Measurements from ENCODE around the gene LRCH4.

Gene LRCH4

GRCh38 chr7:100606313-100606712, 20.4 kb upstream of the LRCH4 start:
- no peak for DNase-seq (ENCODE audit: low read depth in 2 of 2, low spot score in 1 of 2)

GRCh38 chr7:100604976-100605911, 19.3 kb upstream of the LRCH4 start:
- DNase-seq (ENCODE audit: low read depth in 2 of 2, low spot score in 1 of 2): no peak

- DNase-seq (ENCODE audit: low read depth in 2 of 2, low spot score in 1 of 2): peak; percentile 27 to 66
These were observed 18.4 kb upstream of the LRCH4 start for GRCh38 chr7:100604028-100604975.

- no peak for DNase-seq (ENCODE audit: low read depth in 2 of 2, low spot score in 1 of 2)
These were observed 17.7 kb upstream of the LRCH4 start for GRCh38 chr7:100603726-100604027.

DNA sequence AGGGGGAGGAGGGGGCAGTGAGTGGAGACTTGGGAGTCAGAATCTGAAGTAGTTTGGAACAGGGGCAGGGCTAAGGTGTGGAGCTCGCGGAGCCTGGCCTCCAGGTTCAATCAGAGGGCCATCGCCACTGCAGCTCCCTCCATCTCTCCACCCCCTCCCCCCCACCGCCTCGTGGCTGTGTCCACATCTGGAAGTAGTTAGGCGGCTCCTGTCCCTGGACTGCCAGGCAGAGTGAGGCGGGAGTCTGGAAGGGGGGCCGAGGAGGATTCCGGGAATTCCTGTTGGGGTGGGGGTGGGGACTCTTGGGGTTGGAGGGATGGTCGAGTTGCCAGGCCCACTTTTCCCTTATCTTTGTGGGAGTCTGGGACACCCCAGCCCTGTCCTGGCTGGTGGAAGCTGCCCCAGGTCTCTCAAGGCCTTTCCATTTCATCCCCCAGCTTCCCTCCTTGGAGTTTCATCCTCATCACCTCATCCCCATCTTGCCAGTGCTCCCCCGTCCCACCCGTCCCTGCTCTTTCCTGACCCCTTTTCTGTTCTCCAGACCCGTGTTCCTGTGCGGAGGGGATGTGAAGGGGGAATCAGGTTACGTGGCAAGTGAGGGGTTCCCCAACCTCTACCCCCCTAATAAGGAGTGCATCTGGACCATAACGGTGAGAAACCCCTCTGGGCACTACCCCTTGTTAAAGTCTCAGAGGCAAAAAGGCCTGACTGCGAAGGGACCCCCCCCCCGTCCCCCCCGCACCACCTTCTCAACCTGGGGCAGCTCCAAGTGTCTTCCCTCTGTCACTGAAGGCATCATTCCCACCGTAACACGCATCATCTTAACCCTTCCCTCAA, 17.2 kb upstream of the LRCH4 start:
- no peak for DNase-seq (ENCODE audit: low read depth in 2 of 2, low spot score in 1 of 2)

- DNase-seq (ENCODE audit: low read depth in 2 of 2, low spot score in 1 of 2): no peak
These were observed 14.8 kb upstream of the LRCH4 start for GRCh38 chr7:100600730-100601038.

GRCh38 chr7:100599911-100600729, 14.2 kb upstream of the LRCH4 start:
- DNase-seq (ENCODE audit: low read depth in 2 of 2, low spot score in 1 of 2): no peak

- no peak for DNase-seq (ENCODE audit: low read depth in 2 of 2, low spot score in 1 of 2)
These were observed 12.5 kb upstream of the LRCH4 start for GRCh38 chr7:100598425-100598824.

- no peak for DNase-seq (ENCODE audit: low read depth in 2 of 2, low spot score in 1 of 2)
These were observed 9.3 kb upstream of the LRCH4 start for GRCh38 chr7:100595188-100595587.

DNA sequence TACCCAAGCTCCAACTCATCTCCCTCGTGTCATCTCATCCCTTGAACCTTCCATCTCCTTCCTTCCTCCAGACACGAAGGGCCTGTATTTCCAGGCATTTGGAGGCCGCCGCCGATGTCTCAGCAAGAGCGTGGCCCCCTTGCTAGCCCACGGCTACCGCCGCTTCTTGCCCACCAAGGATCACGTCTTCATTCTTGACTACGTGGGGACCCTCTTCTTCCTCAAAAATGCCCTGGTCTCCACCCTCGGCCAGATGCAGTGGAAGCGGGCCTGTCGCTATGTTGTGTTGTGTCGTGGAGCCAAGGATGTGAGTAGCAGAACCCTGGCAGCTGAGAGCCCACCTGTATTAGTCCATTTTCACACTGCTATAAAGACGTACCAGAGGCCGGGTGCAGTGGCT, 5.7 kb upstream of the LRCH4 start:
- no peak for DNase-seq (ENCODE audit: low read depth in 2 of 2, low spot score in 1 of 2)

GRCh38 chr7:100590077-100590737, 4.3 kb upstream of the LRCH4 start:
- DNase-seq (ENCODE audit: low read depth in 2 of 2, low spot score in 1 of 2): no peak

DNA sequence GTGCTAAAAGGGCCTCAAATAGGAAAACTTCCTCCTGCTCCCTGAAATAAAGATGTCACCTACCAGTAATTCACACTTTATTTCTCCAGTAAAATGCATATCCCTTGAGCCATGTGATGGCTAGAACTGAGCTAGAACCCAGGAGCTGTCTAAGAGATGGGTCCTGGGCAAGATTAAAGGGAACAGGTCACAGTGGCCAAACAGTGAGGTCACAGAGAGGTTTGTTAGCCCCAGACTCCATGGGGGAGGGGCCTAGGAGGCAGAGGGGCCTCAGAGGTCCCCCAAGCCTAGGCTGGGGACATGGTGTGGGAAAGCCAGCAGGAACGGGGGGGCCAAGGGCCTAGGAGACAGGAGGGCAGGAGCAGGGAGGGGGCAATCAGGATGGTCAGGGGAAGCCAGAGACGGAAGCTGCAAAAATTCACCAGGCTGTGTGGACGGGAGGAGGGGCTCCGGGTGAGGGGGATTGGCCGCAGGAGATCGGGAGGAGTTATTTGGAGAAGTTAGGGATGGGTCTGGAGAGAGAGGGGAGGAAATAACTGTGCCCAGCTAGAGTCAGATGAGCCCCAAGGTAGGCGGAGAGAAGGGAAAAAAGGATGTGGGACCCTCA, 3.5 kb upstream of the LRCH4 start:
- DNase-seq (ENCODE audit: low read depth in 2 of 2, low spot score in 1 of 2): no peak

DNA sequence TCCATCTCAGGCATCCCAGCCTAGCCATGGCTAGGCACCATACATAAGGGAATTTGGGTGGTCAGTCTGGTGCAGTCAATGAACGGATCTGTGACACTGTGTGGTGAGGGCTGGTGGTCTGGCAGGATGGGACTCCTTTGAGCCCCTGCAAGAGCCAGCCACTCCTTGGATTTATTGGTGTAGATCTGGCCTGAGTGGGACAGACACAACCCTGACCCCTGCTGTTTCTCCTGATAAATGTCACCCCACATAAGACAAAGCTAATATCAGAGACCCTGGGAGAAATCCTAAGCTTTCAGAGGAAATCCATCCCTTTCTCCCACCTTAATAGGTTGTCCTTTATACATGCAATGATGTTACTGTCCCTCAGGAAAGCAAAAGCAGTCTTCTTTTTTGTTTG, 2.5 kb upstream of the LRCH4 start:
- DNase-seq (ENCODE audit: low read depth in 2 of 2, low spot score in 1 of 2): no peak

DNA sequence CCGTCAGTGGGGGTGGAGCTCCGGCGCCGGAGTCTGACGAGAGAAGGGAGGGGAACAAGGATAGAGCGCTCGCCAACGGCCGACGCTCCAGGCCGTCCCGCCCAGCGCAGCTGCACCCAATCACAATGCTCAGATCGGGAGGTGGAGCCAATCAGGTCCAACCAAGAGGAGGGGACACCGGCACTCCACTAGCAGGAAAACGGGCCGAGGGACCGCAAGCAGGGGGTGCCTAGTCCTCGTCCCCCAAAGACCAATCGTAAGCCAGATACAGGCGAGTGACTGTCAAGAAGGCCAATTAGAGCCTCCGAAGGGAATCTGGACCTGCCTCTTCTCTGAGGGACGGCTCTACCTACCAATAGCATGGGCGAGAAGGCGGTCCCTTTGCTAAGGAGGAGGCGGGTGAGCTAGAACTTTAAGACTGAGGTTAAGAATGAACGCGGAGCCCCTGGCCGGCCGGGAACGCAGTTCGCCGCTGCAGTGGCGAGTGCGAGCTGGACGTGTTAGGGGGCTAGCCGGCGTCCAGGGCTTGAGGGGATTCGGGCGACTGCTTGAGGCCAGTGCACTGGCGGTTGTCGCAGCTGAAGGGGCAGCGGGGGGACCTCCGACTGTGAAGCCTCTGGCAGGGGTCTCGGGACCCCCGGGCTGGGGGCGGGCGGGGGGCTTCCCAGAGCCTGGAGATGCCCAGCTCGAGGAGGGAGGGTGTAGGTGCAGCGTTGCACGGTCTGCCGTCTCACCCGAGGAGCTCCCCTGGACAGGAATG, 517 bp upstream of the LRCH4 start, which contains the start of gene FBXO24:
Gene FBXO24 (plus strand): TSS at position 63 of the 760 bp plus-strand sequence. CDS start 298 bp downstream, at position 361.
- peak; percentile 97 to 99 for DNase-seq (ENCODE audit: low read depth in 2 of 2, low spot score in 1 of 2)

DNA sequence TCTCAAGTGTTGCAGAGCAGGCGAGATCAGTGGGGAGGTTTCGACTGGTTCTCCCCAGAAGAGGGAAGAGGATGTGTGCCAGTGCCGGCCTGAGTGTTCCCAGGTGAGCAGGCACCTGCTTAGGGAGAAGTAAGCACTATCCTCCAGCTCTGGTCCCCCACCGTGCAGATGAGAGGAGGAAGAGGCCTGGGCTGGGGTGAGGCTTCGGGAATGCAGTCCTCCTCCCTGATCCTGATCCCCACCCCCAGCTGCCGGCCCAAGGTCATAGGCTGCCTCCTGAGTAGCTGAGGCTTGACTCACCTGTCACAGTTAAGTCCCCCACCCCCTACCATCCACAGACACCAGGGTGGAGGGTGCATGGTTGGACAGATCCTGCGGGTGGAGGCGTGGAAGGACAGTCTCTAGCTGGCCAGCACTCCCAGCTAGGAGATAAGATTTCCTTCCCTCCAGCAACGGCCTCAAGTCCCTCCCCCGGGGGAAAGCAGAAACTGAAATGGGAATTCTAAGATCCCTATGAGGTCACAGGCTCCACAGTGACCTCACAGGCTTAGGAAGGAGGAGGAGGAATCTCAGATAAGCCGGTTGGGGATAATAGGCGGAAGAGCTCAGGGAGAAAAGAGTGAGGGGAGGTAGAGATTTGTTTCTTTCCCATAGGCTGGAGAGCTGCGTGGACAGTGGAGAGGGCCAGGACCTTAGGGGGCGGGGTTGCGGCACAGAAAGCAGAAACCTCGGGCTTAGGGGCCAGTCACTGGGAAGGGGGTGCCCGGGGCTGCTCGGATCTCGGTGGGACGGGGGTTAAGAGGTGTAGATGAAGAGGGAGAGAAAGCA, 1.0 kb downstream of the LRCH4 start:
- no peak for DNase-seq (ENCODE audit: low read depth in 2 of 2, low spot score in 1 of 2)

- DNase-seq (ENCODE audit: low read depth in 2 of 2, low spot score in 1 of 2): no peak
These were observed 1.8 kb downstream of the LRCH4 start for GRCh38 chr7:100584054-100584682.

All from stimulated activated CD8-positive, alpha-beta memory T cell treated with anti-CD3 and anti-CD28 coated beads, Interleukin-4, amount 100 ng/mL, for 4 hours (primary cell).